Measurements from ENCODE around the gene PPP1R8.

PPP1R8 gene

DNA sequence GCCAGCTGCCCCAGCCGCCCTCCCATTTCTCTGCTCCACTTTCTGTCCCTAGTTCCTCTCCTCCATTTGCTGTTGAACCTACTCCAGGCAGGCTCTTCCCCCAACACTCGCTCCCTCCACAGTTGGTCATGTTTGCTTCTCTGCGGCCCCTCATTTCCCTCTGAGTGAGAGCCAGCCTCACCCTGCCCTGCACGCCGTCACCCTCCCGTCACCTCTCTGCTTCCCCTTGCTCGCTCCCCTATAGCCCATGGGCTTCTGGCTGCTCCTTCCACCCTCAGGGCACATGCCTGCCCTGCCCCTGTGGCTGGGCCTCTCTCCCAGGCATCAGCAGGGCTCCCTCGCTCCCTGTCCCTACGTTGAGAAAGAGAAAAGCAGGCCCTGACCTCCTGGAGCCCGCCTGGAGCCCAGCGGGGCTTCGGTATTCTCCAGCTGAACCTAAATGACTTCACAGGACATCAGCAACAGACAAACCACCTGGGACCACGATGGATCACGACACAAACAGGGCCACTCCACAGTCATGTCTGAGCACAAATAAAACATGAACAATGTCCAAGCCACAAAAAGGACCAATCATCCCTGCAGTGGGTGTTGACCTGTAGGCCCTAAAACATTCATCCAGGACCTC, 28.5 kb downstream of the PPP1R8 start:
- Histone ChIP-seq H3K9me3 (ENCODE audit: insufficient read depth, low read depth, low read length) (no peaks in the 10 kb centered on the region), H3K4me3 (ENCODE audit: low read length, poor library complexity, severe bottlenecking) (no peak overlapping the region), H3K79me2 (ENCODE audit: insufficient read depth, low read length) (no peaks in the 10 kb centered on the region), H2AFZ (ENCODE audit: low read length) (no peak overlapping the region), H3F3A (ENCODE audit: low read depth) (no peaks in the 10 kb centered on the region), H3K4me1 (ENCODE audit: insufficient read depth, low read length, poor library complexity, severe bottlenecking) (peaks cover 18% of the 10 kb centered on the region), H3K36me3 (ENCODE audit: insufficient read depth, low read length) (no peaks in the 10 kb centered on the region), H3K4me2 (ENCODE audit: low read depth, low read length, poor library complexity, severe bottlenecking) (no peak overlapping the region), H3K27me3 (ENCODE audit: insufficient read depth, low read length, poor library complexity, severe bottlenecking) (no peaks in the 10 kb centered on the region), H4K20me1 (ENCODE audit: insufficient read depth, low read length, poor library complexity, severe bottlenecking) (no peaks in the 10 kb centered on the region), H3K9ac (ENCODE audit: low read depth, low read length, poor library complexity, severe bottlenecking) (no peak overlapping the region), H3K9me2 (replicated peaks; ENCODE audit: low read depth, low read length) (no peaks in the 10 kb centered on the region)
- no peak for TF ChIP-seq EZH2phosphoT487 (IDR thresholded peaks at IDR 0.05; ENCODE audit: borderline replicate concordance)
- TF ChIP-seq, protein P1, sequence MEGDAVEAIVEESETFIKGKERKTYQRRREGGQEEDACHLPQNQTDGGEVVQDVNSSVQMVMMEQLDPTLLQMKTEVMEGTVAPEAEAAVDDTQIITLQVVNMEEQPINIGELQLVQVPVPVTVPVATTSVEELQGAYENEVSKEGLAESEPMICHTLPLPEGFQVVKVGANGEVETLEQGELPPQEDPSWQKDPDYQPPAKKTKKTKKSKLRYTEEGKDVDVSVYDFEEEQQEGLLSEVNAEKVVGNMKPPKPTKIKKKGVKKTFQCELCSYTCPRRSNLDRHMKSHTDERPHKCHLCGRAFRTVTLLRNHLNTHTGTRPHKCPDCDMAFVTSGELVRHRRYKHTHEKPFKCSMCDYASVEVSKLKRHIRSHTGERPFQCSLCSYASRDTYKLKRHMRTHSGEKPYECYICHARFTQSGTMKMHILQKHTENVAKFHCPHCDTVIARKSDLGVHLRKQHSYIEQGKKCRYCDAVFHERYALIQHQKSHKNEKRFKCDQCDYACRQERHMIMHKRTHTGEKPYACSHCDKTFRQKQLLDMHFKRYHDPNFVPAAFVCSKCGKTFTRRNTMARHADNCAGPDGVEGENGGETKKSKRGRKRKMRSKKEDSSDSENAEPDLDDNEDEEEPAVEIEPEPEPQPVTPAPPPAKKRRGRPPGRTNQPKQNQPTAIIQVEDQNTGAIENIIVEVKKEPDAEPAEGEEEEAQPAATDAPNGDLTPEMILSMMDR (conservative IDR thresholded peaks at IDR 0.05; ENCODE audit: low read length): no peak

DNA sequence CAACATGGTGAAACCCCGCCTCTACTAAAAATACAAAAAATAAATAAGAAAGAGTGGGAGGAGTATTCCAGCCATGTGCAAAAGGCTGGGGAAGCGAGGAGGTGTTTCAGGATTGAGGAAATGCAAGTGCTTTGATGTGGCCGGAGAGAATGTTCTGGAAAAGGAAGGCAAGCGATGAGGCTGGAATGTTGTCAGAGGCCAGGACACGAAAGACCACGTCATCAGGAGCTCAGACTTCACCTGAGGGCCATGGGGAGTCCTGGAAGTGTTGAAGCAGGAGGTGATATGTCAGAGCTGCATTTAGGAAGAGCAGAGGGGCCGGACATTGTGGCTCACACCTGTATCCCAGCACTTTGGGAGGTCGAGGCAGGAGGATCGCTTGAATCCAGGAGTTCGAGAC, 30.9 kb downstream of the PPP1R8 start:
- Histone ChIP-seq H3K4me2 (ENCODE audit: low read depth, low read length, poor library complexity, severe bottlenecking) (no peak overlapping the region), H4K20me1 (ENCODE audit: insufficient read depth, low read length, poor library complexity, severe bottlenecking) (no peaks in the 10 kb centered on the region), H3K9me2 (replicated peaks; ENCODE audit: low read depth, low read length) (no peaks in the 10 kb centered on the region), H3K79me2 (ENCODE audit: insufficient read depth, low read length) (no peaks in the 10 kb centered on the region), H3F3A (ENCODE audit: low read depth) (no peaks in the 10 kb centered on the region), H2AFZ (ENCODE audit: low read length) (no peak overlapping the region), H3K4me3 (ENCODE audit: low read length, poor library complexity, severe bottlenecking) (no peak overlapping the region), H3K4me1 (ENCODE audit: insufficient read depth, low read length, poor library complexity, severe bottlenecking) (peaks cover 23% of the 10 kb centered on the region), H3K36me3 (ENCODE audit: insufficient read depth, low read length) (no peaks in the 10 kb centered on the region), H3K27me3 (ENCODE audit: insufficient read depth, low read length, poor library complexity, severe bottlenecking) (no peaks in the 10 kb centered on the region), H3K9me3 (ENCODE audit: insufficient read depth, low read depth, low read length) (no peaks in the 10 kb centered on the region), H3K9ac (ENCODE audit: low read depth, low read length, poor library complexity, severe bottlenecking) (no peak overlapping the region)
- no peak for TF ChIP-seq EZH2phosphoT487 (IDR thresholded peaks at IDR 0.05; ENCODE audit: borderline replicate concordance)
- TF ChIP-seq, protein P1 (conservative IDR thresholded peaks at IDR 0.05; ENCODE audit: low read length): no peak

DNA sequence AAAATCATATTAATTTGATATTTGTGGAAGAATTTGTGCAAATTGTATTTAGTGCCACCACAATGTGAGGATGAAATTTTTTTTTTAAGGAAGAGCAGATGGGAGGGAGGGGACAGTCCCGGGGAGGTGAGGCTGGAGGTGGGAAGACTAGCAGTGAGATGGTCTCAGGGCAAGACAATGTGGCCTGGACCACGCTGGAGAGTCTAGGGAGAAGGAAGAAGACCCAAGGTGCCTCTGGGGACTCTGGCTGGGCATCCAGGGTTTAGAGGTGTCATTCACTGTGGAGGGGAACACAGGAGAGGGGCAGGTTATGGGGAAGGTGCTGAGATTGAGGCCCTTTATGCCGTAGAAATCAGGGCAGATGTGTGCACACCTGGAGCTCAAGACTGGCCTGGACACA, 31.4 kb downstream of the PPP1R8 start:
- Histone ChIP-seq H3K4me2 (ENCODE audit: low read depth, low read length, poor library complexity, severe bottlenecking) (no peak overlapping the region), H3K4me3 (ENCODE audit: low read length, poor library complexity, severe bottlenecking) (no peak overlapping the region), H3K79me2 (ENCODE audit: insufficient read depth, low read length) (no peaks in the 10 kb centered on the region), H3K27me3 (ENCODE audit: insufficient read depth, low read length, poor library complexity, severe bottlenecking) (no peaks in the 10 kb centered on the region), H3K9me3 (ENCODE audit: insufficient read depth, low read depth, low read length) (no peaks in the 10 kb centered on the region), H3K9ac (ENCODE audit: low read depth, low read length, poor library complexity, severe bottlenecking) (no peak overlapping the region), H4K20me1 (ENCODE audit: insufficient read depth, low read length, poor library complexity, severe bottlenecking) (no peaks in the 10 kb centered on the region), H3F3A (ENCODE audit: low read depth) (no peaks in the 10 kb centered on the region), H2AFZ (ENCODE audit: low read length) (no peak overlapping the region), H3K36me3 (ENCODE audit: insufficient read depth, low read length) (no peaks in the 10 kb centered on the region), H3K4me1 (ENCODE audit: insufficient read depth, low read length, poor library complexity, severe bottlenecking) (peaks cover 23% of the 10 kb centered on the region), H3K9me2 (replicated peaks; ENCODE audit: low read depth, low read length) (no peaks in the 10 kb centered on the region)
- TF ChIP-seq, protein P1 (conservative IDR thresholded peaks at IDR 0.05; ENCODE audit: low read length): no peak
- no peak for TF ChIP-seq EZH2phosphoT487 (IDR thresholded peaks at IDR 0.05; ENCODE audit: borderline replicate concordance)
